Measurements from ENCODE around the gene OR2V1.
"Not testable (repeated sequence)": the region's sequence is repeated elsewhere in the genome, so short reads cannot be mapped to it uniquely, and the experiment has no call there.

OR2V1 gene

GRCh38 chr5:181127907-181128626 is 2.9 kb downstream of the OR2V1 start:
- DNase-seq: no peak

- DNase-seq: no peak
Measured at GRCh38 chr5:181127456-181127855, 3.5 kb downstream of the OR2V1 start.

- no peak for DNase-seq
Measured at GRCh38 chr5:181126841-181127240, 4.1 kb downstream of the OR2V1 start.

GRCh38 chr5:181124526-181124925 is 6.4 kb downstream of the OR2V1 start:
- DNase-seq: no peak

- DNase-seq: no peak
Measured at GRCh38 chr5:181121675-181122561, 9.1 kb downstream of the OR2V1 start.

- DNase-seq: peak; percentile 37
Measured at GRCh38 chr5:181120761-181121160, 10.2 kb downstream of the OR2V1 start.

- peak; percentile 77 for DNase-seq
Measured at GRCh38 chr5:181120306-181120705, 10.7 kb downstream of the OR2V1 start.

- no peak for DNase-seq
Measured at GRCh38 chr5:181119105-181119504, 11.9 kb downstream of the OR2V1 start.

- no peak for DNase-seq
Measured at GRCh38 chr5:181118369-181118768, 12.6 kb downstream of the OR2V1 start.

- DNase-seq: peak; percentile 38
Measured at GRCh38 chr5:181114844-181115778, 15.9 kb downstream of the OR2V1 start.

- DNase-seq: no peak
Measured at GRCh38 chr5:181114284-181114843, 16.6 kb downstream of the OR2V1 start.

- DNase-seq: not testable (repeated sequence)
Measured at GRCh38 chr5:181113572-181113971, 17.4 kb downstream of the OR2V1 start.

GRCh38 chr5:181112476-181112875 is 18.5 kb downstream of the OR2V1 start:
- no peak for DNase-seq

GRCh38 chr5:181111010-181111409 is 20.0 kb downstream of the OR2V1 start:
- no peak for DNase-seq

GRCh38 chr5:181109489-181110013 is 21.4 kb downstream of the OR2V1 start:
- DNase-seq: no peak

- DNase-seq: no peak
Measured at GRCh38 chr5:181108578-181109165, 22.3 kb downstream of the OR2V1 start.

- no peak for DNase-seq
Measured at GRCh38 chr5:181107699-181108098, 23.3 kb downstream of the OR2V1 start.

- DNase-seq: no peak
Measured at GRCh38 chr5:181105391-181106025, 25.5 kb downstream of the OR2V1 start.

GRCh38 chr5:181104606-181105390 is 26.2 kb downstream of the OR2V1 start:
- DNase-seq: not testable (repeated sequence)

- DNase-seq: not testable (repeated sequence)
Measured at GRCh38 chr5:181104259-181104568, 26.8 kb downstream of the OR2V1 start.
